ENCODE results near the gene RNASE13. TPM values are rescaled to one million over a fixed set of nuclear protein-coding genes. Genes with fewer than 3 reads are reported as not detected.
A peak's percentile ranks its signal among the peaks of the same experiment; 100 is the strongest.

Gene RNASE13
- polyA plus RNA-seq, 6 donors from 2014 or later, result not detected

DNA sequence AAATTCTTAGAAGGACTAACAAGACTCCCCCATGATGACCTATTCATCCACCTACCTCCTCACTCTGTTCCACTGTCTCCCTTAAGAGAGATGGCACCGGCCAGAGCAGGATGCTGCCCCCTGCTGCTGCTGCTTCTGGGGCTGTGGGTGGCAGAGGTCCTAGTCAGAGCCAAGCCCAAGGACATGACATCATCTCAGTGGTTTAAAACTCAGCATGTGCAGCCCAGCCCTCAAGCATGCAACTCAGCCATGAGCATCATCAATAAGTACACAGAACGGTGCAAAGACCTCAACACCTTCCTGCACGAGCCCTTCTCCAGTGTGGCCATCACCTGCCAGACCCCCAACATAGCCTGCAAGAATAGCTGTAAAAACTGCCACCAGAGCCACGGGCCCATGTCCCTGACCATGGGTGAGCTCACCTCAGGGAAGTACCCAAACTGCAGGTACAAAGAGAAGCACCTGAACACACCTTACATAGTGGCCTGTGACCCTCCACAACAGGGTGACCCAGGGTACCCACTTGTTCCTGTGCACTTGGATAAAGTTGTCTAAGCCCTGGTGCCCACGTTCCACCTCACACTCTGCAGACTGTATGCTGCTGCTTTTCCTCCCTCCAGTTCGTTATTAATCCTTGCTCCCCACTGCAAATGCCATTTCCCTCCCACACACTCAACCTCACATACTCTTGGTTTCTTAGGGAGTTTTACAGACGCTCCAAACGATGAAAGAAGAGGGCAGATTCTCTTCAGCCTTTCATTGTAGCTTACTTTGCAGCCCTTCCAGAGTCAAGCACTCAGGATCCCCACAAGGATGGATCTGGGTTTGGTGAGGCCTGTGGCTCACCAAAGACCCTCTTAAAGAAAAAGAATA is 23.4 kb upstream of the RNASE13 start, which contains the start of gene RNASE8:
TSS of gene RNASE8 (plus strand) at position 20 of the 873 bp plus-strand sequence. CDS start at position 91, 71 bp downstream.
- no peak within 1 kb of the TSS for H3K27ac Mint-ChIP-seq
- H3K27me3 Mint-ChIP-seq, result peaks cover 20 to 28% (median 28%) of the 10 kb centered on the region in 3 donors
- H3K9me3 Mint-ChIP-seq, result no peaks in the 10 kb centered on the region
- ATAC-seq (ENCODE audit: low read depth in 2 of 2) (no peak), DNase-seq (no peak)
- no peaks in the 10 kb centered on the region for H3K36me3 Mint-ChIP-seq
- H3K4me3 Mint-ChIP-seq, result no peak within 1 kb of the TSS
- no peaks in the 10 kb centered on the region for H3K4me1 Mint-ChIP-seq

DNA sequence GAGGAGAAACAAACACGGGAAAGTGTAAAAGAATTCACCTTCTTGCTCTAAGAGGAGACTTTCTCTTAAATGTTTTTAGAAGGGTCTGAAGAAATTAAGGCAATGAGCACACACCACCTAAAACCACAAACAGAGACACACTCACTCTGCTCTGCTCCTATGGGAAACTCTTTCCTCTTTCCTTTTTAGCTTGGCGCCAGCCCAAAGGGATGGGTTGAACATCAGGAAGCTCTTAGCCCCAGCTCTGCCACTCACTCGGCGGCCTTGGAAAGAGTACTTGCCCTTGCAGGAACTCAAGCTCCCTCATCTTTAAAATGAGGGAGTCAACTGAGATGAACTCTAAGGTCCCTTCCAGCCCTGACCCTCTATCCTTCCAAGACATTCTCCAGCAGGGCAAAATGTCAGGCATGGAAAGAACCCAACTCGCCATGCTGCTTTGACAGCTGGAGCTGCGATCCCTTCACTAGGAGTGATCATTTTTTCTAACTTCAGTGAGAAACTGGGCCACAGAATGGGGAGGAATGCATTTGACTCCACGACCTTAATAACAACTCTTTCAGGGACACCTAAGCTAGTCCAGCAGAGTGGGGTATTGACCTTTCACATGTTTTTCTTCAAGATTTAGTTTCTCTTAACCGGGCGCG is 22.0 kb upstream of the RNASE13 start:
- no peak overlapping the region for H3K4me3 Mint-ChIP-seq
- no peaks in the 10 kb centered on the region for H3K9me3 Mint-ChIP-seq
- no peak overlapping the region for H3K27ac Mint-ChIP-seq
- DNase-seq (no peak), ATAC-seq (ENCODE audit: low read depth in 2 of 2) (no peak)
- no peaks in the 10 kb centered on the region for H3K4me1 Mint-ChIP-seq
- H3K36me3 Mint-ChIP-seq, result no peaks in the 10 kb centered on the region
- peaks cover 14 to 34% (median 28%) of the 10 kb centered on the region in 3 donors for H3K27me3 Mint-ChIP-seq

DNA sequence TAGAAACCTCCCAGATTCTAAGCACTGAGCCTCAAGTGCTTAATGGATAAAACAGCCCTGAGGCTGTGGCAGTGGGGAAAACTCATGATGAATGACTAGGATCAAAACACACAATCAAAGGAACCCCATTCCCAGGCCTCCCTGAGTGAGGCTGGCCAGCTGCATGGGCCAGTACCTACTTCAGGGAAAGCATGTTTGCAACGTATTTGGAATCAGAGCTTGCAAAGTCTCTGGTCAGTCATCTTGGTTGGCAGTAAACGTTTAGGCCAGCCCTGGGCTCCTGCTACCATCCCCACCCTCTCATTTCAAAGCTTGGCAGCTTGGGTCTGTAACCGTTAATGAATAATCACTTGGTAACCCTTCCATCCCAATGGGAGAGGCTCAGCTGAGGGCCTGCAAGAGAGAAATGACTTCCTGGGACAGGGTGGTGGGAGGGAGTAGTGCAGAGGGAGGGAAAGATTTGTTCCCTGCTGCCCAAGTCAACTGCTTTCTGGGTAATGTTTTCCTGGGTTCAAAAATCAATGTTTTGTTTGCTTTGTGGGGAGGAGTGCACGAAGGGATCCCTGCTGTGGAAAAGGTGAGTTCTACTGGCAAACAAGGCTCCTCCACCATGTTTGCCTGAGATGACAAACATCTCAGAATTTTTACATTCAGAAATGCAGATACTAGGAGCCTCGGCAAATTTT is 21.0 kb upstream of the RNASE13 start:
- no peak for ATAC-seq (ENCODE audit: low read depth in 2 of 2)
- no peaks in the 10 kb centered on the region for H3K4me1 Mint-ChIP-seq
- H3K36me3 Mint-ChIP-seq, result no peaks in the 10 kb centered on the region
- DNase-seq, result no peak
- H3K9me3 Mint-ChIP-seq, result no peaks in the 10 kb centered on the region
- no peak overlapping the region for H3K4me3 Mint-ChIP-seq
- no peak overlapping the region for H3K27ac Mint-ChIP-seq
- peaks cover 13 to 26% (median 21%) of the 10 kb centered on the region in 3 donors for H3K27me3 Mint-ChIP-seq

DNA sequence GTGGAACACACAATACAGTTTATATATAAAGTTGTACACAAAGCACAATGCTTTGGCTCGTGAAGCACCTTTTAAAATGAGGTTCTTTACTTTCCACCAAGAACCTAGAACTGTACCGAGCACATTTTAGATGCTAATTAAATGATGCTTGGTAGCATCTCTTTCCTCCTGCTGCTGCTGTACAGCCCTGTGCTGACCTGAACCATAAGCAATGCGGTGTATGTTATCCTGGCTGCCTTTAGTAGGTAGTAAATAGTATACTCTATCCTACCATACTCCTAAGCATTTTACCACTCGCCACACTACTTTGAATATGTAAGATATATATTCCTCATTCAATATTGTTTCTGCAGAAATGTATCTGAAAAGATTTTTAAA is 20.1 kb upstream of the RNASE13 start:
- no peak overlapping the region for H3K4me3 Mint-ChIP-seq
- ATAC-seq (ENCODE audit: low read depth in 2 of 2) (no peak), DNase-seq (no peak)
- H3K36me3 Mint-ChIP-seq, result no peaks in the 10 kb centered on the region
- no peaks in the 10 kb centered on the region for H3K9me3 Mint-ChIP-seq
- no peak overlapping the region for H3K27ac Mint-ChIP-seq
- H3K27me3 Mint-ChIP-seq, result peaks cover 11 to 18% (median 13%) of the 10 kb centered on the region in 3 donors
- H3K4me1 Mint-ChIP-seq, result no peaks in the 10 kb centered on the region

DNA sequence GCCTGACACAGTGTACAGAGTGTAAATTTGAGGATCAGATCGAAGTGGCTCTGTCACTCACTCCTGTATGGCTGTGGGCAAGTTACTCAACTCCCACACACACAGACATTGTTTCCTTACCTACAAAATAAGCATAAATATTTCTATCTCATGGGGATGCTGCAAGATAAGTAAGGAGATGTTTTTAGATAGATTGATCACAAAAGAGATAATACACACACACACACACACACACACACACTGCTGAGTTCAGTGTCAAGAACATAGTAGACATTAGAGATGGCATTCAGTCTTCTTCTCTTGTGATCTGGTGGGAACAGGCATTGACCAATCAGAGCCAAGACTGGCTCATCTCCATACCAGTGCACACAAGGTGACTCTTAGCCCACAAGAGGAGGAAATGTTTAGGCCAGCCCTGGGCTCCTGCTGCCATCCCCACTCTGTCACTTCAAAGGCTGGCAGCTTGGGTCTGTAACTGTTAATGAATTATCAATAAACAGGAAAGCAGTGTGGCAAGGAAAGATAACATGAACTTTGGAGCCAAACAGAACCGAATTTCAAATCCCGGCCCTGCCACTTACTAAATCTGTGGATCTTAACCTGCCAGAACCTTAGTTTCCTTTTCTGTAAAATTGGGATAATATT is 19.6 kb upstream of the RNASE13 start:
- Mint-ChIP-seq H3K4me3 (no peak overlapping the region), H3K27ac (peak overlapping the region in 1 of 6 donors; percentile 7), H3K27me3 (peaks cover 8 to 14% (median 10%) of the 10 kb centered on the region in 3 donors), H3K4me1 (no peaks in the 10 kb centered on the region), H3K36me3 (no peaks in the 10 kb centered on the region), H3K9me3 (no peaks in the 10 kb centered on the region)
- no peak for DNase-seq
- no peak for ATAC-seq (ENCODE audit: low read depth in 2 of 2)

DNA sequence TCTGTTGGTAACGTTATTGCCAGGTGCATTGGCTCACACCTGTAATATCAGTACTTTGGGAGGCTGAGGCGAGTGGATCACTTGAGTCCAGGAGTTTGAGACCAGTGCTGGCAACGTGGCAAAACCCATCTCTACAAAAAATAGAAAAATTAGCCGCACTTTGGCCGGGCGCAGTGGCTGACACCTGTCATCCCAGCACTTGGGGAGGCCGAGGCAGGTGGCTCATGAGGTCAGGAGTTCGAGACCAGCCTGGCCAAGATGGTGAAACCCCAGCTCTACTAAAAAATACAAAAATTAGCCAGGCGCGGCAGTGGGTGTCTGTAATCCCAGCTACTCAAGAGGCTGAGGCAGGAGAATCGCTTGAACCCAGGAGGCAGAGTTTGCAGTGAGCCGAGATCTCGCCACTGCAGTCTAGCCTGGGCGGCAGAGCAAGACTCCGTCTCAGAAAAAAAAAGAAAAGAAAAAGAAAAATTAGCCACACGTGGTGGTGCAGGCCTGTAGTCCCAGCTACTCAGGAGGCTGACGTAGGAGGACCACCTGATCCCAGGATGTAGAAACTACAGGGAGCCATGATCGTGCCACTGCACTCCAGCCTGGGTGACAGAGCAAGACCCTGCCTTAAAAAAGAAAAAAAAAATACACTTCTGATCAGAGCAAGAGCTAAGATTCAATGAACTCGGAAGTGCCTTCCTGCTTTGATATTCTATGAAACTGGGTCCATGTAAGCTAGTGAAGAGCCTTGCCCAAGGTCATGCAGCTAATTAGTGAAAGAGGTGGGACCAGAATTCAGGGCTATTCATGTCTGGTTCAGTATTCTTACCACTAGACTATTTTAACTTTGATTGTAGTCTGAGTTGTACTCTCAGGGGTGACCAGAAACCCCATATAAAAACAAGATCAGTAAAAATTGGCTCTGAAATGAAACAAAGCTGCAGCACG is 18.8 kb upstream of the RNASE13 start:
- no peak overlapping the region for H3K4me3 Mint-ChIP-seq
- ATAC-seq (ENCODE audit: low read depth in 2 of 2) (no peak), DNase-seq (no peak)
- peaks cover 8 to 13% (median 12%) of the 10 kb centered on the region in 3 donors for H3K27me3 Mint-ChIP-seq
- peak overlapping the region in 1 of 6 donors; percentile 7 for H3K27ac Mint-ChIP-seq
- no peaks in the 10 kb centered on the region for H3K36me3 Mint-ChIP-seq
- no peaks in the 10 kb centered on the region for H3K4me1 Mint-ChIP-seq
- H3K9me3 Mint-ChIP-seq, result no peaks in the 10 kb centered on the region

DNA sequence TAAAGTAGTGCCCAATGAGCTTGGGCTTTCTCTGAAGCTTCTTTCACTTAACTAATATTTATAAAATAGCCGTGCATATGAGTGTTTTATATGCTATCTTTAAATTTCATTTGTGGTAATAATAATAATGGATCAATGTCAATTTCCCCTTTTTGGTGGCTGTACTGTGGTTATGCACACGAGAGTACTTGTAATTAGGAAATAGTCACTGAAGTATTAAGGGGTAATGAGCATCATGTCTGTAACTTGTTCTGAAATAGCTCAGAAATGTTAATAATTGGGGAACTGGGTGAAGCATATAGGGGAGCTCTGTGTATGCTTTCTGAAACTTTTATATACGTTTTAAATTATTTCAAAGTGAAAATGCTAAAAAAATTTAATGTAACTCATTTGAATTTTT is 16.0 kb upstream of the RNASE13 start:
- no peak overlapping the region for H3K27ac Mint-ChIP-seq
- DNase-seq (no peak), ATAC-seq (ENCODE audit: low read depth in 2 of 2) (no peak)
- no peak overlapping the region for H3K4me3 Mint-ChIP-seq
- no peaks in the 10 kb centered on the region for H3K36me3 Mint-ChIP-seq
- no peaks in the 10 kb centered on the region for H3K4me1 Mint-ChIP-seq
- peaks cover 10 to 14% (median 13%) of the 10 kb centered on the region in 3 donors for H3K27me3 Mint-ChIP-seq
- H3K9me3 Mint-ChIP-seq, result no peaks in the 10 kb centered on the region

DNA sequence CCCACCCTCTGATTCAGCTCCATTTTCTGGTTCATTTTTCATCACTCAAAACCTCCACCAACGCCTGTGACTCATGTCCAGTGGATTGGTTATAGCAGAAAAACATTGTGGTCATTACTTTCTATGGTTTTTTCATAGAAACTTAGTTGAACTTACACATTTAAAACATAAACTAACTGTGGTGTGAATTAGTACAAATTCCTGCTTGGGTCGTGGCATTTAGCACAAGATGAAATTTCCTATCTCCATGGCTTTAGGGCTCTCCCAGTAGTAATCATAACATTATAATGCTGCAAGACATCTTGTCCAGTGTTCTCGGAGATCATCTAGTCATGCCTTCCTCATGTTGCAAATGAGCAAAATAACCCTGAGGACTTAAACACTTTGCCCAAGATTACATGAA is 14.7 kb upstream of the RNASE13 start:
- Mint-ChIP-seq H3K27me3 (peaks cover 21 to 26% (median 25%) of the 10 kb centered on the region in 3 donors), H3K9me3 (no peaks in the 10 kb centered on the region), H3K4me3 (no peak overlapping the region), H3K36me3 (no peaks in the 10 kb centered on the region), H3K4me1 (no peaks in the 10 kb centered on the region), H3K27ac (no peak overlapping the region)
- DNase-seq, result no peak
- ATAC-seq (ENCODE audit: low read depth in 2 of 2), result no peak

DNA sequence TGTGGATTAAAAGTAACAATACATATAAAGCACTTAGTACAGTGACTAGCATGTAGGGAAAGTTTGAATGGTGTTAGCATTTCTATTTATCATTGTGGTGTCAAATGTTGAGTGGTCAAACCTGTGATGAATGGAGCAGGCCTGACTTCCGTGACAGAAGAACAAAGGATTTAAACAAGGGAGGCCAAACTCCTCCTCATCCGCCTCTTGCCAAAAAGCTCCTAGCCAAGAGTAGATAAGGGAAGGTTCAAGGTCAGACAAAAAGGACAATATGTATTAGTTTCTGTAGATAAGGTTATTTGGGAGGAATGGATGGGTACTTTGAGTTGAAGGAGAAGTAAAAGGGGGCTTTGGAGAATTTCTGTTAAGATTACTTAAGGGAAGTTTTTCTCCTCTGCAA is 14.0 kb upstream of the RNASE13 start:
- H3K4me1 Mint-ChIP-seq, result no peaks in the 10 kb centered on the region
- H3K9me3 Mint-ChIP-seq, result no peaks in the 10 kb centered on the region
- no peak overlapping the region for H3K4me3 Mint-ChIP-seq
- no peaks in the 10 kb centered on the region for H3K36me3 Mint-ChIP-seq
- ATAC-seq (ENCODE audit: low read depth in 2 of 2), result no peak
- no peak overlapping the region for H3K27ac Mint-ChIP-seq
- DNase-seq, result no peak
- peaks cover 21 to 32% (median 30%) of the 10 kb centered on the region in 3 donors for H3K27me3 Mint-ChIP-seq

DNA sequence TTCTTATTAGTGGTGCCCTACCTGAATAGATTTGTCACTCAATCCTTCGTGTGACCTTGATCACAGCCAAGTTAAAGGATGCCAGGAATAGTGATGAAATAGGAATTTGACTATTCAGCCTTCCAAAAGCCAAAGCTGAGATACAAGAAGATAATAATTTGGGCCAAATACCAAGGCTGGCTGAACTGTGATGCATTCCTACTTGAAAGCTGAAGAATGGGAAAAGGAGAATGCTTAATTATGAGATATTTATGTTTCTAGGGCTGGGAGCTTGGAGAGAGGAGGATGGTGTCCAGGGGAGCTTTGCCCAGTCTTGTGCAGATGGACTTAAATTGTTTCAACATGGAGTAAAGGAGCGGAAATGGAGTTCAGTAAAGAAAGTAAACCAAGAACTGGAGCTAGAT is 12.8 kb upstream of the RNASE13 start:
- DNase-seq (no peak), ATAC-seq (ENCODE audit: low read depth in 2 of 2) (no peak)
- H3K36me3 Mint-ChIP-seq, result no peaks in the 10 kb centered on the region
- H3K9me3 Mint-ChIP-seq, result no peaks in the 10 kb centered on the region
- H3K4me1 Mint-ChIP-seq, result no peaks in the 10 kb centered on the region
- H3K4me3 Mint-ChIP-seq, result no peak overlapping the region
- H3K27ac Mint-ChIP-seq, result no peak overlapping the region
- H3K27me3 Mint-ChIP-seq, result peaks cover 31 to 44% (median 36%) of the 10 kb centered on the region in 3 donors

DNA sequence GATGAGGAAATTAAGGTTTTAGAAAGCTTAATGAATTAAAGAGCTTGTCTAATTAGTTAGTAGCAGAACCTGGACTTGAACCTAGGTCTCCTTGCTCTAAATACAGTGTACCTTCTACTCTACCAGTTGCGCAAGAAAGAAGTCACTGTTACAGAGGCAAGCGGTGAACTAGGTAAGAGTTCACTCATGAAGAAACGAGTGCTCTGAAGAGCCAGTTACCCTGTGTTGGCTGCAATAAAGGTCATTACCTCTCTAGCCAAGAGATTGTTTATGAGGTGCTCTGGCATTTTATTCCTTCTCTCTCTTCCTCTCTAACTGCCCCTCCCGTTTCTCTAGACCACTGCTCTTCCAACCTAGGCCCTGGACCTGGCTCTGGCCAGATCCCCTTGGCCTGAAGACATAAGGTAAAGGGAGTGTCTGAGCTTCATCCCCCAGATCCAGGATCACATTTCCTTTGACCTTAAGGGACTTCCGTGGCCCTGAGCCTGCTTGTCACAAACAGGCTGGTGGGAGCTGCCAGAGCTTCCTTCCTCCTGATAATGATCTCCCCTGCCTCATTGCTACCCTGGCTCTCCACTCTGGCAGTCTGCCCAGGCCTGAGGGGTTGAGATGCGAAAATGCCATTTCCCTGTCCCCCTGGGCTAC is 9.5 kb upstream of the RNASE13 start:
- no peak overlapping the region for H3K4me3 Mint-ChIP-seq
- H3K9me3 Mint-ChIP-seq, result no peaks in the 10 kb centered on the region
- no peak for ATAC-seq (ENCODE audit: low read depth in 2 of 2)
- H3K27ac Mint-ChIP-seq, result no peak overlapping the region
- DNase-seq, result no peak
- no peaks in the 10 kb centered on the region for H3K36me3 Mint-ChIP-seq
- no peaks in the 10 kb centered on the region for H3K4me1 Mint-ChIP-seq
- peaks cover 28 to 45% (median 39%) of the 10 kb centered on the region in 3 donors for H3K27me3 Mint-ChIP-seq

DNA sequence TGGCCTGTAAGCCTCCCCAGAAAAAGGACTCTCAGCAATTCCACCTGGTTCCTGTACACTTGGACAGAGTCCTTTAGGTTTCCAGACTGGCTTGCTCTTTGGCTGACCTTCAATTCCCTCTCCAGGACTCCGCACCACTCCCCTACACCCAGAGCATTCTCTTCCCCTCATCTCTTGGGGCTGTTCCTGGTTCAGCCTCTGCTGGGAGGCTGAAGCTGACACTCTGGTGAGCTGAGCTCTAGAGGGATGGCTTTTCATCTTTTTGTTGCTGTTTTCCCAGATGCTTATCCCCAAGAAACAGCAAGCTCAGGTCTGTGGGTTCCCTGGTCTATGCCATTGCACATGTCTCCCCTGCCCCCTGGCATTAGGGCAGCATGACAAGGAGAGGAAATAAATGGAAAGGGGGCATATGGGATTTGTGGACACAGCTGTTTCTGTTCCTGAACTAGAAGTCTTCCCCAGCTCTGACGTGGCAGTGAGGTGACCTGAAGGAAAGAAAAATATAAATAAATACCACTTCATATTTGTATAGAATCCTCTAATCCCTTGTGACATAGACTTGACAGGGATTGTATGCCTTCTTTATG is 8.9 kb upstream of the RNASE13 start:
- no peaks in the 10 kb centered on the region for H3K36me3 Mint-ChIP-seq

More for the DNA sequence above, 8.9 kb upstream of the RNASE13 start:
- no peaks in the 10 kb centered on the region for H3K4me1 Mint-ChIP-seq
- peak overlapping the region in 1 of 6 donors; percentile 44 for H3K27ac Mint-ChIP-seq
- no peaks in the 10 kb centered on the region for H3K9me3 Mint-ChIP-seq
- ATAC-seq (ENCODE audit: low read depth in 2 of 2) (no peak), DNase-seq (no peak)
- no peak overlapping the region for H3K4me3 Mint-ChIP-seq
- H3K27me3 Mint-ChIP-seq, result peaks cover 26 to 45% (median 39%) of the 10 kb centered on the region in 3 donors

All from naive B cell (primary cell).